SK-N-SH (cell line): Measurements from ENCODE around the gene CCL4. TPM values are rescaled to one million over a fixed set of nuclear protein-coding genes. Genes with fewer than 3 reads are reported as not detected.

ENCODE experiments used
- CTCF ChIA-PET: fragments of 300-600, 350-600 bp; formaldehyde crosslinking; extraction: SDS; loops from one replicate; lab custom pipeline; 2021; lab: Yijun Ruan, JAX
- POLR2A ChIA-PET: fragments of 350-600 bp; sonication (Branson Sonifier 250); formaldehyde crosslinking; extraction: SDS; loops from one replicate; lab custom pipeline; 2020; ENCODE audit warnings: antibody characterized with exemption, inconsistent platforms; lab: Yijun Ruan, JAX
- DNase-seq: peaks from one replicate; pipeline ENCODE4 v3.0.0; 2012
- H2AFZ ChIP-seq: fragments of 200-600 bp; sonication (generic); 2 replicates; pipeline ENCODE4 v1.8.1; 2016; ENCODE audit warnings: antibody characterized with exemption, mild to moderate bottlenecking, low read depth
- H3F3A ChIP-seq: fragments of 200-600 bp; sonication (generic); replicated peaks from 2 replicates; pipeline ENCODE3; 2016; ENCODE audit warnings: antibody characterized with exemption, mild to moderate bottlenecking; ENCODE audit not compliant: insufficient read depth
- H3K27ac ChIP-seq, 2 experiments: fragments of 200-500 bp in 1 of 2; fragments of 200-600 bp in 1 of 2; sonication (Bioruptor generic) in 1 of 2; sonication (generic), shearing (Covaris generic) in 1 of 2; 2 replicates each; pipeline versions ENCODE4 v1.5.1 to v1.6.1; 2014 to 2016; ENCODE audit warnings: low read depth in 2 of 2, inconsistent platforms in 1 of 2, low read length in 1 of 2, mild to moderate bottlenecking in 1 of 2, mixed read lengths in 1 of 2
- H3K27me3 ChIP-seq: fragments of 200-600 bp; sonication (generic), shearing (Covaris generic); 2 replicates; pipeline ENCODE4 v1.6.1; 2016; ENCODE audit warnings: mixed run types; ENCODE audit not compliant: insufficient read depth
- H3K36me3 ChIP-seq, 2 experiments: fragments of 200-500 bp in 1 of 2; fragments of 200-600 bp in 1 of 2; sonication (Bioruptor generic) in 1 of 2; sonication (generic) in 1 of 2; replicated peaks in 1 of 2; 2 replicates each; pipeline versions ENCODE3 to v1.5.1; 2014 to 2016; ENCODE audit warnings: low read length in 1 of 2, mild to moderate bottlenecking in 1 of 2; ENCODE audit not compliant: insufficient read depth in 2 of 2, control insufficient read depth in 1 of 2
- H3K4me1 ChIP-seq, 2 experiments: fragments of 200-500 bp in 1 of 2; fragments of 200-600 bp in 1 of 2; sonication (Bioruptor generic) in 1 of 2; sonication (generic), shearing (Covaris generic) in 1 of 2; 2 replicates each; pipeline versions ENCODE4 v1.5.1 to v1.6.1; 2014 to 2016; ENCODE audit warnings: low read depth in 1 of 2, low read length in 1 of 2, mixed run types in 1 of 2; ENCODE audit not compliant: insufficient read depth in 2 of 2, control insufficient read depth in 1 of 2
- H3K4me2 ChIP-seq: fragments of 200-600 bp; sonication (generic), shearing (Covaris generic); 2 replicates; pipeline ENCODE4 v1.6.1; 2017; ENCODE audit warnings: mixed run types
- H3K4me3 ChIP-seq, 2 experiments: fragments of 200-500 bp in 1 of 2; fragments of 200-600 bp in 1 of 2; sonication (Bioruptor generic) in 1 of 2; sonication (generic), shearing (Covaris generic) in 1 of 2; 2 replicates each; pipeline versions ENCODE4 v1.5.1 to v1.8.1; 2014 to 2016; ENCODE audit warnings: low read depth in 2 of 2, inconsistent platforms in 1 of 2, low read length in 1 of 2, mild to moderate bottlenecking in 1 of 2, mixed read lengths in 1 of 2, moderate library complexity in 1 of 2
- H3K79me2 ChIP-seq: fragments of 200-600 bp; sonication (generic); 2 replicates; pipeline ENCODE4 v1.8.1; 2017; ENCODE audit warnings: mild to moderate bottlenecking; ENCODE audit not compliant: insufficient read depth
- H3K9ac ChIP-seq: fragments of 200-600 bp; sonication (generic); 2 replicates; pipeline ENCODE4 v1.6.1; 2017; ENCODE audit warnings: mixed run types
- H3K9me2 ChIP-seq: fragments of 200-600 bp; sonication (generic); 2 replicates; pipeline ENCODE4 v1.6.1; 2017; ENCODE audit warnings: mixed run types
- H3K9me3 ChIP-seq: fragments of 200-600 bp; sonication (generic); 2 replicates; pipeline ENCODE4 v1.6.1; 2017; ENCODE audit warnings: mixed run types, mild to moderate bottlenecking, moderate library complexity
- H4K20me1 ChIP-seq: fragments of 200-600 bp; sonication (generic); 2 replicates; pipeline ENCODE4 v1.6.1; 2017; ENCODE audit warnings: mild to moderate bottlenecking, mixed run types; ENCODE audit not compliant: insufficient read depth
- CTCF ChIP-seq: fragments of 200-600 bp; sonication (generic); IDR thresholded peaks from 2 replicates; pipeline ENCODE4 v1.6.1; 2017; ENCODE audit warnings: antibody characterized with exemption, mild to moderate bottlenecking, moderate library complexity
- FOXM1 ChIP-seq: IDR thresholded peaks from 2 replicates; pipeline ENCODE4 v1.4.0; 2012; ENCODE audit warnings: low read depth, mild to moderate bottlenecking
- MAX ChIP-seq: IDR thresholded peaks from 2 replicates; pipeline ENCODE4 v1.4.0; 2012; ENCODE audit warnings: low read depth
- NFIC ChIP-seq: IDR thresholded peaks from 2 replicates; pipeline ENCODE4 v1.4.0; 2012; ENCODE audit warnings: borderline replicate concordance
- NRF1 ChIP-seq: IDR thresholded peaks from 2 replicates; pipeline ENCODE4 v1.6.1; 2012; ENCODE audit warnings: low read depth, mild to moderate bottlenecking, low read length
- POLR2AphosphoS5 ChIP-seq: IDR thresholded peaks from 2 replicates; pipeline ENCODE4 v1.6.1; 2012; ENCODE audit warnings: low read depth, low read length
- RAD21 ChIP-seq: IDR thresholded peaks from 2 replicates; pipeline ENCODE4 v1.6.1; 2012; ENCODE audit warnings: mild to moderate bottlenecking, low read length
- RXRA ChIP-seq: IDR thresholded peaks from 2 replicates; pipeline ENCODE4 v1.4.0; 2012; ENCODE audit warnings: low read depth, mild to moderate bottlenecking, borderline replicate concordance
- TAF1 ChIP-seq: IDR thresholded peaks from 2 replicates; pipeline ENCODE4 v1.6.1; 2012; ENCODE audit warnings: low read depth, mild to moderate bottlenecking, low read length, moderate library complexity, borderline replicate concordance
- TCF12 ChIP-seq: IDR thresholded peaks from 2 replicates; pipeline ENCODE4 v1.4.0; 2012
- TEAD4 ChIP-seq: IDR thresholded peaks from 2 replicates; pipeline ENCODE4 v1.4.0; 2012; ENCODE audit warnings: mild to moderate bottlenecking, borderline replicate concordance; ENCODE audit not compliant: insufficient read depth
- YY1 ChIP-seq: IDR thresholded peaks from 2 replicates; pipeline ENCODE4 v1.4.0; 2012; ENCODE audit warnings: low read depth, mild to moderate bottlenecking
- ZBTB33 ChIP-seq: IDR thresholded peaks from 2 replicates; pipeline ENCODE4 v1.4.0; 2012; ENCODE audit warnings: low read depth, borderline replicate concordance
- WGBS: methylation state at CpG from one replicate; pipeline ENCODE4 v1.1.6; 2017; ENCODE audit warnings: low lambda C conversion rate; 5-methylcytosine and 5-hydroxymethylcytosine counted together
- polyA plus RNA-seq, 3 experiments: library from polyadenylated mRNA; depleted of rRNA; stranded (reverse); fragments of >200 nt; gene quantifications; 2 replicates each; pipeline ENCODE4 v1.2.3, GENCODE V29; 2012
- TF ChIP-seq, protein P1 (sequence below): fragments of 150-350 bp; IDR thresholded peaks from 2 replicates; pipeline ENCODE4 v1.6.1; 2017; ENCODE audit warnings: antibody characterized with exemption, low read length, low read depth, borderline replicate concordance

The CCL4 gene
- polyA plus RNA-seq, 1 of the 3 experiments (the other 2 are of a cell fraction), result not detected

DNA sequence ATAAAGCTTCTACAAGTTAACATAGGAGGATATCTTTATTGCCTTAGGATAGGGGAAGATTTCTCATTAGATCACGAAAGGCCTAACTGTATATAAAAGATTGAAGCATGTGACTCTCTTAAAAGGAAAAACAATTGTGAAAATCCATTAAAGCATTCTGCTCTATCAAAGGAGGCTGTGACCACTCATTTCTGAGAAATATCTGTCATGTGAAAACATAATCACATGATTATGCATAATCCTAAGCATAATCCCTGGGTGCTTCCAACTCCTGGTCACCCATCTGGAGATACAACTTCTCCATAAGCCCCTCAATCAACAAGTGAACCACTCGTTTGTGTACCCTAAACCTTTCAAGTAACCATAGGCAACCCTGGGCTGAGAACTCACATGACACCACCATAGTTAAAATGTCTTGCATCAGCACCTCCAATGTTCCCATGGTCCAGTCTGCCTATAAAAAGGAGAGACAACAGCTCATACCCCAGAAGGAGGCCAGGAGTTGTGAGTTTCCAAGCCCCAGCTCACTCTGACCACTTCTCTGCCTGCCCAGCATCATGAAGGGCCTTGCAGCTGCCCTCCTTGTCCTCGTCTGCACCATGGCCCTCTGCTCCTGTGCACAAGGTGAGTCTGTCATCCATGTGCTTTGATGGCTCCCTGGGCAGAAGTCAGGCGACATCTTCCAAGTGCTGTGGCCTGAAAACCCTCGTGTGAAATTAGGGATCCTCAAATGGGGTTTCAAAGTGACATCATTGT, 39.7 kb upstream of the CCL4 start, which contains the start of gene CCL18:
CCL18 (plus strand) TSS at position 487 of the 756 bp plus-strand sequence; CDS start at position 558, 71 bp downstream.
- no peaks in the 10 kb centered on the region for H3K79me2 ChIP-seq
- no peaks in the 10 kb centered on the region for H3K36me3 ChIP-seq
- no peak within 1 kb of the TSS for H2AFZ ChIP-seq
- ChIA-PET POLR2A (no interaction called here), CTCF (no interaction called here)
- no peaks in the 10 kb centered on the region for H3F3A ChIP-seq
- no peaks in the 10 kb centered on the region for H4K20me1 ChIP-seq
- H3K4me1 ChIP-seq, result no peaks in the 10 kb centered on the region
- no peak for TF ChIP-seq POLR2AphosphoS5
- TF ChIP-seq FOXM1, result no peak
- TF ChIP-seq RAD21, result no peak
- no peak for TF ChIP-seq RXRA
- TF ChIP-seq TAF1, result no peak
- TF ChIP-seq, protein P1, sequence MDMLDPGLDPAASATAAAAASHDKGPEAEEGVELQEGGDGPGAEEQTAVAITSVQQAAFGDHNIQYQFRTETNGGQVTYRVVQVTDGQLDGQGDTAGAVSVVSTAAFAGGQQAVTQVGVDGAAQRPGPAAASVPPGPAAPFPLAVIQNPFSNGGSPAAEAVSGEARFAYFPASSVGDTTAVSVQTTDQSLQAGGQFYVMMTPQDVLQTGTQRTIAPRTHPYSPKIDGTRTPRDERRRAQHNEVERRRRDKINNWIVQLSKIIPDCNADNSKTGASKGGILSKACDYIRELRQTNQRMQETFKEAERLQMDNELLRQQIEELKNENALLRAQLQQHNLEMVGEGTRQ, result no peak
- no peak for TF ChIP-seq NFIC
- no peak for TF ChIP-seq MAX
- TF ChIP-seq TCF12, result no peak
- no peak for TF ChIP-seq TEAD4
- no peaks in the 10 kb centered on the region for H3K9me3 ChIP-seq
- H3K9ac ChIP-seq, result no peak within 1 kb of the TSS
- no peak for DNase-seq
- H3K4me3 ChIP-seq, result no peak within 1 kb of the TSS
- H3K27ac ChIP-seq, result no peak within 1 kb of the TSS
- no peaks in the 10 kb centered on the region; the same call in 1 of the 2 replicates for H3K27me3 ChIP-seq
- no peaks in the 10 kb centered on the region for H3K9me2 ChIP-seq
- WGBS, result under 1% methylated on average over 4 of the region's 5 CpGs
- no peak within 1 kb of the TSS for H3K4me2 ChIP-seq

DNA sequence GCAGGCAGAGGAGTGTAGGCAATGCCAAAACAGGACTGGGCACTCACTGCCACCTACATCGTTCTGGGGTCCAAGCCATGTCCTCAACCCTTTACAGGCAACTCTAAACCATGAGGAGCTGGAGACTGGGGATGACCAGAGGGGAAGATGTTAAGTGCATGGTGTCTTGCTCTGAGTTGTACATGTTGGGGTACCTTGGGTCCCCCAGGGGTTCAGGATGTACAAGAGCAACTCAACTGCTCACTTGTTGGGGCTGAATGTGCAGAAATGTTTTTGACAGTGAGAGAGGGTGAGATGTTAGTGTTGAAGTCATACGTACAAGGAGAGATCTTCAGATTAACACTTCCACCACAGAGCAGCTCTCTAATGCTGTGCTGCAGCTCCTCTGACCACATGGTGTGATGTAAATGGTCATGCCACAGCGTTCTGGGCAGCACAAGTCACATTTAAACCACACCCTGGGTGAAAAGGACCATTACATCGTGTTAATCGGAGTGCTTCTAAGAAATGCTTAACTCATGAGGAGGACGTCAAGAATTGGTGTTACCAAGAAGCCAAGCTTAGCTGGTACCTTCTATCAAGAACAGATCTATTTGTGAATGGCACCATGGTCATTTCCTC, 37.2 kb upstream of the CCL4 start:
- Histone ChIP-seq H3K27ac (no peak overlapping the region), H2AFZ (no peak overlapping the region), H3K9ac (no peak overlapping the region), H3K4me1 (no peaks in the 10 kb centered on the region), H3K4me2 (no peak overlapping the region), H3K9me2 (no peaks in the 10 kb centered on the region), H3K79me2 (no peaks in the 10 kb centered on the region), H3K36me3 (no peaks in the 10 kb centered on the region), H3K27me3 (no peaks in the 10 kb centered on the region; the same call in 1 of the 2 replicates), H4K20me1 (no peaks in the 10 kb centered on the region), H3K9me3 (no peaks in the 10 kb centered on the region), H3K4me3 (no peak overlapping the region), H3F3A (no peaks in the 10 kb centered on the region)
- ChIA-PET CTCF (interaction anchor here (1.0 kb wide), 1 partner anchor 97 kb away, joined by 3 read pairs; no protein-coding TSS in a partner anchor), POLR2A (no interaction called here)
- DNase-seq, result no peak
- TF ChIP-seq YY1 (no peak), NRF1 (no peak), RAD21 (no peak), CTCF (no peak), TEAD4 (no peak), ZBTB33 (no peak), POLR2AphosphoS5 (no peak)
- WGBS, result 6% methylated on average over 6 of the region's 6 CpGs
